ENCODE measurements around the gene ZNF646. TPM values are rescaled to one million over a fixed set of nuclear protein-coding genes. Genes with fewer than 3 reads are reported as not detected.
A peak's percentile ranks its signal among the peaks of the same experiment; 100 is the strongest.

ZNF646 gene
- total and polyA plus RNA-seq, 3 donors from 2014 or later, result 68.9 to 80.3 (median 74.0) TPM

- WGBS, 2 donors, result 49 to 68% methylated on average over 9 of the region's 9 CpGs
- H3K9me3 ChIP-seq, result no peaks in the 10 kb centered on the region
- H3K27me3 ChIP-seq, result no peaks in the 10 kb centered on the region
- intact Hi-C loops (cut with DNase I; ENCODE audit: low total_unique reads), result no loop called here
- no peak for TF ChIP-seq POLR2A (IDR thresholded peaks at IDR 0.05)
- no peak for TF ChIP-seq CTCF (IDR thresholded peaks at IDR 0.05)
- H3K4me3 ChIP-seq, result peak overlapping the region; percentile 15 to 58
- DNase-seq, result peak; percentile 75
- no peak overlapping the region for H3K27ac ChIP-seq
- H3K36me3 ChIP-seq (ENCODE audit: low read depth, missing control alignments), result no peaks in the 10 kb centered on the region
- peaks cover 8% of the 10 kb centered on the region for H3K4me1 ChIP-seq
Measured at GRCh38 chr16:31063495-31063842, 10.8 kb upstream of the ZNF646 start.

- peak; percentile 25 for DNase-seq
- intact Hi-C loops (cut with DNase I; ENCODE audit: low total_unique reads), result no loop called here
- no peaks in the 10 kb centered on the region for H3K27me3 ChIP-seq
- H3K4me3 ChIP-seq, result peak overlapping the region; percentile 15 to 58
- H3K4me1 ChIP-seq, result peaks cover 8% of the 10 kb centered on the region
- 73 to 83% methylated on average over 34 to 56 of the region's 56 CpGs for WGBS, 2 donors
- H3K9me3 ChIP-seq, result no peaks in the 10 kb centered on the region
- TF ChIP-seq CTCF (IDR thresholded peaks at IDR 0.05), result no peak
- no peak for TF ChIP-seq POLR2A (IDR thresholded peaks at IDR 0.05)
- H3K27ac ChIP-seq, result no peak overlapping the region
- H3K36me3 ChIP-seq (ENCODE audit: low read depth, missing control alignments), result no peaks in the 10 kb centered on the region
Measured at GRCh38 chr16:31063843-31064611, 10.2 kb upstream of the ZNF646 start.

- H3K9me3 ChIP-seq, result no peaks in the 10 kb centered on the region
- peaks cover 8% of the 10 kb centered on the region for H3K4me1 ChIP-seq
- H3K27me3 ChIP-seq, result no peaks in the 10 kb centered on the region
- H3K27ac ChIP-seq, result peak overlapping the region in 1 of 2 donors; percentile 67
- intact Hi-C loops (cut with DNase I; ENCODE audit: low total_unique reads), result no loop called here
- TF ChIP-seq CTCF (IDR thresholded peaks at IDR 0.05) (no peak), POLR2A (IDR thresholded peaks at IDR 0.05) (no peak)
- 31 to 51% methylated on average over 3 to 4 of the region's 4 CpGs for WGBS, 2 donors
- peak; percentile 61 for DNase-seq
- no peak overlapping the region for H3K4me3 ChIP-seq
- no peaks in the 10 kb centered on the region for H3K36me3 ChIP-seq (ENCODE audit: low read depth, missing control alignments)
Measured at GRCh38 chr16:31064882-31065461, 9.2 kb upstream of the ZNF646 start.

DNA sequence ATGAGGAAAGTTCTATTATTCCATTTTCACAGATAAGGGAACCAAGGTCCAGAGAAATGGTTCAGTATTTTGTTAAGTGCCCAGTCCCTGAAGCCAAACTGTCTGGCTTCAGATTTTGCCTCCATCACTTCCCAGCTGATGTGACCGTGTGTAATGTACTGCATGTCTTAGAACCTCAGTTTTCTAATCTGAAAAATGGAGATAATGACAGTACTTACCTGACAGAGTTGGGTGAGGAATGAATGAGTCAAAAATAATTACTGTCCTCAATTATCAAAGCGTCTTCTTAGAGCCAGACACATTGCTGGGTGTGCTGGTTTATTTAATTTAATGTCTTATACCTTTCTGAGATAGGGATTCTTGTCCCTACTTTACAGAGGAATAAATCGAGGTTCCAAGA is 6.9 kb upstream of the ZNF646 start:
- Histone ChIP-seq H3K36me3 (ENCODE audit: low read depth, missing control alignments) (no peaks in the 10 kb centered on the region), H3K27ac (no peak overlapping the region), H3K4me3 (no peak overlapping the region), H3K4me1 (peaks cover 17% of the 10 kb centered on the region), H3K27me3 (no peaks in the 10 kb centered on the region), H3K9me3 (no peaks in the 10 kb centered on the region)
- intact Hi-C loops (cut with DNase I; ENCODE audit: low total_unique reads), result no loop called here
- WGBS, 2 donors, result 86 to 96% methylated on average over 3 of the region's 3 CpGs
- TF ChIP-seq CTCF (IDR thresholded peaks at IDR 0.05), result no peak
- TF ChIP-seq POLR2A (IDR thresholded peaks at IDR 0.05), result no peak
- no peak for DNase-seq

All from testis (tissue), 3 donors.